Endodermal cell (in vitro differentiated cells): Measurements from ENCODE around the gene DENND2A. TPM values are rescaled to one million over a fixed set of nuclear protein-coding genes. Genes with fewer than 3 reads are reported as not detected.

Experiments used
- DNase-seq: peaks from one replicate; pipeline ENCODE4 v3.0.0-alpha.2; 2017
- H3K27ac ChIP-seq: 2 replicates; pipeline ENCODE4 v1.5.1; 2013; ENCODE audit warnings: mild to moderate bottlenecking, low read depth, low read length, moderate library complexity
- H3K27me3 ChIP-seq: 2 replicates; pipeline ENCODE4 v1.6.1; 2013; ENCODE audit warnings: mild to moderate bottlenecking, low read length, moderate library complexity; ENCODE audit not compliant: insufficient read depth, control insufficient read depth, poor library complexity, severe bottlenecking
- H3K36me3 ChIP-seq: 2 replicates; pipeline ENCODE4 v1.7.0; 2013; ENCODE audit warnings: mild to moderate bottlenecking, low read length, moderate library complexity; ENCODE audit not compliant: control insufficient read depth, insufficient read depth
- H3K4me1 ChIP-seq: one replicate; pipeline ENCODE4 v1.7.0; 2013; ENCODE audit warnings: low read length; ENCODE audit not compliant: control insufficient read depth, insufficient read depth
- H3K4me3 ChIP-seq: 2 replicates; pipeline ENCODE4 v1.5.1; 2013; ENCODE audit warnings: mild to moderate bottlenecking, low read length, moderate library complexity
- H3K9ac ChIP-seq: 2 replicates; pipeline ENCODE4 v1.6.1; 2013; ENCODE audit warnings: mild to moderate bottlenecking, low read length, moderate library complexity; ENCODE audit not compliant: poor library complexity, severe bottlenecking; ENCODE audit errors: extremely low read depth
- H3K9me3 ChIP-seq: 2 replicates; pipeline ENCODE4 v1.6.1; 2013; ENCODE audit warnings: mild to moderate bottlenecking, low read length, moderate library complexity; ENCODE audit not compliant: control insufficient read depth
- H3K27ac Mint-ChIP-seq: 2 replicates; pipeline ENCODE4 v1.8.0; 2020; ENCODE audit warnings: mixed read lengths
- H3K27me3 Mint-ChIP-seq: 2 replicates; pipeline ENCODE4 v1.8.0; 2021; ENCODE audit warnings: mild to moderate bottlenecking, mixed read lengths; ENCODE audit not compliant: insufficient read depth
- H3K36me3 Mint-ChIP-seq: 2 replicates; pipeline ENCODE4 v1.8.0; 2020; ENCODE audit warnings: low read depth, mixed read lengths
- H3K4me1 Mint-ChIP-seq: 2 replicates; pipeline ENCODE4 v1.8.0; 2020; ENCODE audit warnings: mixed read lengths
- H3K4me3 Mint-ChIP-seq: 2 replicates; pipeline ENCODE4 v1.8.0; 2020; ENCODE audit warnings: mild to moderate bottlenecking, moderate library complexity, mixed read lengths
- H3K9me3 Mint-ChIP-seq: 2 replicates; pipeline ENCODE4 v1.8.0; 2020; ENCODE audit warnings: mild to moderate bottlenecking, mixed read lengths
- CTCF ChIP-seq: fragments of 200-600 bp; sonication (generic); conservative IDR thresholded peaks from 2 replicates; pipeline ENCODE4 v1.5.0; 2021; ENCODE audit warnings: antibody characterized with exemption, mild to moderate bottlenecking
- WGBS, 2 experiments: methylation state at CpG; one replicate each; pipeline versions ENCODE4 v1.1.5 to v1.1.7; 2013; ENCODE audit warnings: missing lambda C conversion rate in 2 of 2, mixed read lengths in 1 of 2; ENCODE audit not compliant: insufficient coverage in 1 of 2, insufficient read length in 1 of 2; 5-methylcytosine and 5-hydroxymethylcytosine counted together
- total RNA-seq, 2 donors: library from RNA; stranded (reverse); fragmentation: NEBNext Ultra II Directional in 1 of 2; extraction: Animal tissue kit (Norgen Biotek cat#: 25700) in 1 of 2; gene quantifications; 2 replicates in 1 of 2; 3 replicates in 1 of 2; pipeline ENCODE4 v1.2.1, GENCODE V29; 2021

The DENND2A gene
- total RNA-seq, 2 donors from 2014 or later, result 28.5 to 40.6 TPM

- peaks cover 13% of the 10 kb centered on the region for H3K36me3 ChIP-seq
- H3K4me1 Mint-ChIP-seq, result peaks cover 14% of the 10 kb centered on the region
- no peak overlapping the region for H3K4me3 ChIP-seq
- peaks cover 12% of the 10 kb centered on the region for H3K36me3 Mint-ChIP-seq
- peak overlapping the region; percentile 71 for H3K27ac Mint-ChIP-seq
- H3K27me3 Mint-ChIP-seq, result no peaks in the 10 kb centered on the region
- no peaks in the 10 kb centered on the region for H3K4me1 ChIP-seq
- no peak for TF ChIP-seq CTCF
- no peaks in the 10 kb centered on the region for H3K27me3 ChIP-seq
- no peak overlapping the region for H3K27ac ChIP-seq
- DNase-seq, result no peak
- H3K9me3 Mint-ChIP-seq, result no peaks in the 10 kb centered on the region
- no peak overlapping the region for H3K4me3 Mint-ChIP-seq
- WGBS, 2 experiments, result 83 to 91% methylated on average over 3 of the region's 3 CpGs
- H3K9ac ChIP-seq, result no peak overlapping the region
- no peaks in the 10 kb centered on the region for H3K9me3 ChIP-seq
Observed at GRCh38 chr7:140521421-140521820, 119.2 kb downstream of the DENND2A start.

- peaks cover 12% of the 10 kb centered on the region for H3K36me3 Mint-ChIP-seq
Observed at GRCh38 chr7:140519007-140519399, 121.6 kb downstream of the DENND2A start.

GRCh38 chr7:140518370-140519006, 122.1 kb downstream of the DENND2A start:
- H3K27me3 ChIP-seq, result no peaks in the 10 kb centered on the region
- no peaks in the 10 kb centered on the region for H3K9me3 Mint-ChIP-seq
- H3K27ac Mint-ChIP-seq, result no peak overlapping the region
- peak overlapping the region; percentile 73 for H3K27ac ChIP-seq
- 84% methylated on average over 12 to 15 of the region's 15 CpGs for WGBS, 2 experiments
- peaks cover 14% of the 10 kb centered on the region for H3K4me1 Mint-ChIP-seq
- DNase-seq, result no peak
- H3K4me3 Mint-ChIP-seq, result no peak overlapping the region
- TF ChIP-seq CTCF, result no peak
- no peaks in the 10 kb centered on the region for H3K27me3 Mint-ChIP-seq
- no peak overlapping the region for H3K9ac ChIP-seq
- H3K4me3 ChIP-seq, result no peak overlapping the region
- peaks cover 12% of the 10 kb centered on the region for H3K36me3 Mint-ChIP-seq
- no peaks in the 10 kb centered on the region for H3K4me1 ChIP-seq
- H3K36me3 ChIP-seq, result peaks cover 13% of the 10 kb centered on the region
- H3K9me3 ChIP-seq, result no peaks in the 10 kb centered on the region

More at GRCh38 chr7:140519007-140519399, 121.6 kb downstream of the DENND2A start:
- Mint-ChIP-seq H3K4me1 (peaks cover 14% of the 10 kb centered on the region), H3K27ac (peak overlapping the region; percentile 9), H3K9me3 (no peaks in the 10 kb centered on the region), H3K4me3 (no peak overlapping the region), H3K27me3 (no peaks in the 10 kb centered on the region)
- H3K9me3 ChIP-seq, result no peaks in the 10 kb centered on the region
- H3K4me3 ChIP-seq, result no peak overlapping the region
- peaks cover 13% of the 10 kb centered on the region for H3K36me3 ChIP-seq
- TF ChIP-seq CTCF, result no peak
- 80 to 85% methylated on average over 5 to 7 of the region's 7 CpGs for WGBS, 2 experiments
- H3K27me3 ChIP-seq, result no peaks in the 10 kb centered on the region
- no peak overlapping the region for H3K9ac ChIP-seq
- H3K4me1 ChIP-seq, result no peaks in the 10 kb centered on the region
- DNase-seq, result peak; percentile 69
- H3K27ac ChIP-seq, result peak overlapping the region; percentile 73
